Right lobe of liver (tissue), 6 donors: ENCODE results near the gene CFH. TPM values are rescaled to one million over a fixed set of nuclear protein-coding genes. Genes with fewer than 3 reads are reported as not detected.

Experiments
- ATAC-seq, 4 donors: fragments of 200-7000 bp; cut with Tn5 transposase; one replicate each; pipeline ENCODE4 v1.9.1; 2020; ENCODE audit warnings: mild to moderate bottlenecking in 4 of 4, moderate library complexity in 4 of 4
- DNase-seq, 3 donors: peaks; one replicate each; pipeline ENCODE4 v3.0.0-alpha.2; 2020
- H3K27ac ChIP-seq, 3 donors: fragments of 200-600 bp; one replicate each; pipeline ENCODE4 v1.8.0; 2022
- H3K27me3 ChIP-seq, 2 donors: fragments of 200-600 bp; one replicate each; pipeline ENCODE4 v1.8.0; 2022
- H3K36me3 ChIP-seq, 4 donors: fragments of 200-600 bp; sonication (generic) in 1 of 4; one replicate each; pipeline versions ENCODE4 v1.5.1 to v1.8.0; 2017 to 2022; ENCODE audit warnings: control low read depth in 1 of 4
- H3K4me1 ChIP-seq, 4 donors: fragments of 200-600 bp; sonication (generic) in 1 of 4; one replicate each; pipeline versions ENCODE4 v1.5.1 to v1.8.0; 2017 to 2022; ENCODE audit warnings: control low read depth in 1 of 4
- H3K4me3 ChIP-seq, 3 donors: fragments of 200-600 bp; one replicate each; pipeline ENCODE4 v1.8.0; 2022
- H3K9me3 ChIP-seq, 4 donors: fragments of 200-600 bp; sonication (generic) in 1 of 4; one replicate each; pipeline versions ENCODE4 v1.5.1 to v1.8.0; 2017 to 2022; ENCODE audit warnings: control low read depth in 1 of 4
- CTCF ChIP-seq, 4 donors: fragments of 200-600 bp in 3 of 4; fragments of 450-650 bp in 1 of 4; IDR thresholded peaks; one replicate each; pipeline versions ENCODE4 v1.5.1 to v1.8.0; 2016 to 2022; ENCODE audit warnings: antibody characterized with exemption in 4 of 4, mild to moderate bottlenecking in 2 of 4
- POLR2A ChIP-seq: fragments of 450-650 bp; IDR thresholded peaks from one replicate; pipeline ENCODE4 v1.6.1; 2017; ENCODE audit warnings: antibody characterized with exemption, mild to moderate bottlenecking
- WGBS: methylation state at CpG from one replicate; pipeline ENCODE4 v1.1.6; 2018; ENCODE audit warnings: low coverage, low lambda C conversion rate; ENCODE audit not compliant: insufficient coverage; ENCODE audit errors: missing lambda C conversion rate; 5-methylcytosine and 5-hydroxymethylcytosine counted together
- intact Hi-C, 2 donors: fragments of 100-400 bp; cut with DNase I; formaldehyde crosslinking; loops; one replicate each; pipeline versions ENCODE4 v1.11.2 to v1.14.1; 2022
- total RNA-seq, 6 experiments: library from RNA; depleted of rRNA in 2 of 6; stranded (reverse); fragments of >200 nt in 2 of 6; fragmentation: NEBNext Ultra II Directional in 3 of 6; extraction: Animal tissue kit (Norgen Biotek cat#: 25700) in 3 of 6; gene quantifications; one replicate each; pipeline versions ENCODE4 v1.1.0 to v1.2.4, GENCODE V29; 2016 to 2023
- donor health status: DM: no; HTN: yes; CAD: no.
- donor health status: DM: no; HTN: no; CAD: no.
- donor health status: DM: no; HTN: no; CAD: no.
- donor health status: DM: no; HTN: yes; CAD: no.
- donor health status: DM: no; HTN: yes; CAD: no.

Gene CFH
- total RNA-seq, 6 experiments from 2014 or later, result 663 to 1,371 (median 1,032) TPM

- Histone ChIP-seq H3K27ac (no peak overlapping the region), H3K4me3 (no peak overlapping the region), H3K27me3 (no peaks in the 10 kb centered on the region), H3K4me1 (no peaks in the 10 kb centered on the region), H3K9me3 (no peaks in the 10 kb centered on the region), H3K36me3 (peaks cover 0 to 73% (median 23%) of the 10 kb centered on the region in 4 donors)
- WGBS, result 82% methylated on average over 4 of the region's 4 CpGs
- TF ChIP-seq POLR2A (no peak), CTCF (IDR thresholded peaks at IDR 0.05) (no peak)
- ATAC-seq, result no peak
- no peak for DNase-seq
- intact Hi-C loops, result no loop called here
These were observed 32.6 kb downstream of the CFH start for GRCh38 chr1:196684476-196684875.

GRCh38 chr1:196685506-196685905, 33.7 kb downstream of the CFH start:
- WGBS, result 100% methylated on average over 1 of the region's 1 CpG
- peaks cover 0 to 73% (median 27%) of the 10 kb centered on the region in 4 donors for H3K36me3 ChIP-seq

GRCh38 chr1:196689001-196689400, 37.2 kb downstream of the CFH start:
- no peaks in the 10 kb centered on the region for H3K27me3 ChIP-seq
- H3K9me3 ChIP-seq, result no peaks in the 10 kb centered on the region
- H3K4me3 ChIP-seq, result no peak overlapping the region
- H3K27ac ChIP-seq, result no peak overlapping the region
- DNase-seq, result no peak
- ATAC-seq, result no peak
- intact Hi-C loops, result no loop called here
- TF ChIP-seq POLR2A, result no peak
- TF ChIP-seq CTCF (IDR thresholded peaks at IDR 0.05), result no peak
- WGBS, result 93% methylated on average over 3 of the region's 3 CpGs
- H3K36me3 ChIP-seq, result peaks cover 0 to 69% (median 27%) of the 10 kb centered on the region in 4 donors
- no peaks in the 10 kb centered on the region for H3K4me1 ChIP-seq

More at GRCh38 chr1:196685506-196685905, 33.7 kb downstream of the CFH start:
- Histone ChIP-seq H3K9me3 (no peaks in the 10 kb centered on the region), H3K27me3 (no peaks in the 10 kb centered on the region), H3K4me1 (no peaks in the 10 kb centered on the region), H3K4me3 (no peak overlapping the region), H3K27ac (no peak overlapping the region)
- ATAC-seq (peak; percentile 27 to 42 (median 40)), DNase-seq (no peak)
- TF ChIP-seq POLR2A (no peak), CTCF (IDR thresholded peaks at IDR 0.05) (no peak)
- intact Hi-C loops, result no loop called here

GRCh38 chr1:196690582-196690981, 38.7 kb downstream of the CFH start:
- intact Hi-C loops, result no loop called here
- peak in 2 of 4 donors; percentile 17 to 27 for ATAC-seq
- TF ChIP-seq POLR2A, result no peak
- TF ChIP-seq CTCF (IDR thresholded peaks at IDR 0.05), result no peak
- peaks cover 0 to 4% (median 1%) of the 10 kb centered on the region in 4 donors for H3K4me1 ChIP-seq
- H3K27ac ChIP-seq, result no peak overlapping the region
- no peaks in the 10 kb centered on the region for H3K9me3 ChIP-seq
- DNase-seq, result no peak
- 68% methylated on average over 4 of the region's 5 CpGs for WGBS
- peaks cover 0 to 56% (median 24%) of the 10 kb centered on the region in 4 donors for H3K36me3 ChIP-seq
- H3K4me3 ChIP-seq, result no peak overlapping the region
- H3K27me3 ChIP-seq, result no peaks in the 10 kb centered on the region

- no peak for DNase-seq
These were observed 47.1 kb downstream of the CFH start for GRCh38 chr1:196698993-196699392.

More at GRCh38 chr1:196698993-196699392, 47.1 kb downstream of the CFH start:
- no peaks in the 10 kb centered on the region for H3K9me3 ChIP-seq
- H3K36me3 ChIP-seq, result peaks cover 0 to 25% (median 4%) of the 10 kb centered on the region in 4 donors
- peaks cover 0 to 14% (median 3%) of the 10 kb centered on the region in 4 donors for H3K4me1 ChIP-seq
- intact Hi-C loops, result no loop called here
- no peak overlapping the region for H3K4me3 ChIP-seq
- no peak for TF ChIP-seq POLR2A
- TF ChIP-seq CTCF (IDR thresholded peaks at IDR 0.05), result no peak
- ATAC-seq, result peak in 2 of 4 donors; percentile 7 to 11
- H3K27ac ChIP-seq, result no peak overlapping the region
- 89% methylated on average over 2 of the region's 2 CpGs for WGBS
- H3K27me3 ChIP-seq, result no peaks in the 10 kb centered on the region
